Activated T-helper 9 cell treated with anti-CD3 and anti-CD28 coated beads, Interleukin-2, amount 50 U/mL, for 16 hours (primary cell): ENCODE results near the gene DSE.

Experiments used
- DNase-seq: peaks from one replicate; pipeline ENCODE4 v3.0.0-alpha.2; 2020; ENCODE audit warnings: low read depth

DSE gene

DNA sequence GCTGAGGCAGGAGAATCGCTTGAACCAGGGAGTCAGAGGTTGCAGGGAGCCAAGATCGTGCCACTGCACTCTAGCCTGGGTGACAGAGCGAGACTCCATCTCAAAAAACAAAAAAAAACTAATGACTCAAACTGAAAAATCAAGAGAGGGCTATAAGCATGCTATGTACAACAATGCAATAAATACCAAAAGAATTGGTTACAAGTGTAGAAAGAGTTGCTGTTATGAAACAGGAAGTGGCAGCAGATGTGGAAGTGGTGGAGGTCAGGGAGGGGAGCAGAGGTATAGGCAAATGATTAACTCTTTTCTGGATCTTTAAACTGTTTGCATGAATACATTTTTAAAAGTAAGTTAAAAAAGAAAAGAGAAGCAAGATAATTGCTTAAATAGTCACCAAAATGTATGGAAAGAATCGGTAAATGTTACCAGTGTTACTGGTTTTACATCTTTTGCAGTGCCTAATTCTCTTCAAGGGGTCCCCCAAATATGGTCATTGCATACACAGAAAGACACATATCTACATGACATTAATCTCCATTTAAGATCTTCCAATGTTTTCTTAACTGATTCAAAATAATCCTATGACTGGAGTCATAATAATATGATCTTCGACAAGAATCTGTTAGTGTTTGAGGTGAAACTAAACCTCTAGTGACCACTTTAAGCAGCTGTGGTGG, 105.4 kb downstream of the DSE start:
- no peak for DNase-seq

DNA sequence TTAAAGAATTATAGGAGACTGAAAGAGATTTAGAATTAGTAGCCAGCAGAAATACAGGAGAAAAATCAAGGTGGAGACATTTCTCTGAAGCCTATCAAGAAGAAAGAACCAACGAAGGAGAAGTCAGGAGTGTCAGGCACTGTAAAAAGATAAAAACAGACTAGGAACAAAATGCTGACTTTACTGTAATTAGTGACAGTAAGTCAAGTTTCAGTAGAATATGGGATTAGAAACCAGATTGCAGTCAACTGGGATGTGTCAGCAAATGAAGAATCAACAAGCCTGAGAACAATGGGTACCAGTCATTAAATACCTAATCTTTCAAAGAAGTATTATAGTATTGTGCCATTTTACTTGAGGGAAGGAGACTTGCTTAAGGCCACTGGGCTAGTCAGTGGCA, 112.0 kb downstream of the DSE start:
- DNase-seq, result no peak

DNA sequence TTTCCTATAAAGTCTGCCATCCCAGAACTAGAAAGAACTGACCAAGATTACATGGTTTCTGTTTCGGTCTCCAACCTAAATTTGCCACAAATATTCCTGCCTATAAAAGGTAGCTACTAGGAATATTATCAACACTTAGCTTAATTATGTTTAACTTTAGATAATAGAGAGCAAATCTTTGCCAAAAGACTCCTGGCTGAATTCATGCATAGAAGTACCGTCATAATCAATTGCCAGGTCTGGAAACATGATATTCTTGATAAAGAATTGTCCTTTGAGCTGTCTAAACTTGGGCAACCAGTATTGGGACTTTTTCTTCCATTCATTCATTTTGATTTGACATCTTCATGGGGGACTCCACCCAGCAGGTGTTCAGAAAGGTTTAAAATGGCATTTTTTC, 112.9 kb downstream of the DSE start:
- no peak for DNase-seq

DNA sequence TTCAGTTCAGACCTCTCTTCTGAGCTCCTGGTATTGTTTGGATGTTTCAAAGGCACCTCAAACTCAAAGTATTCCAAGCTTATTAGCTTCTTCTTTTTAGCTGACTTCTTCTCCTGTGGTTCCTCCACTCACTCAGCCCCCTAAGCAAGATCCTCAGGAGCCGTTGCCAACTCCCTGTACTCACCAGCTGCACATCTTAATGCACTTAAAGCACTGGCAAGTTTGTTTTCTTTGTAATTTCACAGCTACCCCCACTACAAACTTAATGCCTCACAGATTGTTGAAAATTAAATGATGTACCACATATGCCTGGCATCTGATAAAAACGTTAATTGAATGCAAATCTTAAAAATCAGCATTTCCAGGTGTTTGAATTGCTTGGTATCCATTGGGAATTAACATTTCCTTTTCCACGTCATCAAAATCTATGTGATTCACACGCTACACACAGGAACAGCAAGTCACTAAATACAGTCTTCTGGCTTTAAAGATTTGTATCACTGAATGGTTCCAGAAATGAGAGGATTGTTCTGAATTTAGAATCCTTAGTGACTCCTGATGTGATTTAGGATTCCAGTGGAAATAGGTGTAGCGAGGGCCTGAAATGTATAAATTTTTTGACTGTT, 114.9 kb downstream of the DSE start:
- no peak for DNase-seq

DNA sequence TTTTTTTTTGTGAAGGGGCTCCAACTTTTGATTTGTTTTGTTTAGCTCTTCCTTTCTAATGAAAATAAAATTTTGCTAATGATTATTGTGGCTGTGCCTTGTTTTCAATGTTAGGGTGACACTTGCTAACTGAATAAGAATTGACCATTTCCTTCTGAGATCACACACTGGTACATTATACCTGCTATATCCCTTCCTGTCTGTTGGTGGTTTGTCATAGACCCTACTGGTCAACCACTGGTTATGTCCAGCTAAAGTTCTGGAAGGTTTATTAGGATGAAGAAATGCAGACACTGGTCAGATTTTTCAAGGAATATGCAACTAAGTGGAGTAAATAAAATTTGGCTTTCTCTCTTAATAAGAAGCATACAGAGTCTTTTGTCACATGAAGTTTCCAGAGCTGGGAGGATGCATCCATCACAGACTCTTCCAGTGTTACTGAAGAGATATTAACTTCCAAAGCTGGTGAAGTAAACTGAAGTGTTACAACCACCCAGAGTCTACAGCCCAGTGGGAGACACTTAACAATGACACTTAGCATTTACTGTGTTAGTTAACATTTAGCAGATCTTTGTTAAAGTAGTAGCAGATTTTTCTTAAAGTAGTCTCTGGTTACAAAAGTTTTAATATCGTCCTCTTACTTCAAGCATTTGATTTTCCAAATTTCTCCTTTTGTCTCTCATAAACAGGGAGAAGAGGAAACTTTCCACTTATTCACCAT, 121.0 kb downstream of the DSE start:
- DNase-seq, result no peak

DNA sequence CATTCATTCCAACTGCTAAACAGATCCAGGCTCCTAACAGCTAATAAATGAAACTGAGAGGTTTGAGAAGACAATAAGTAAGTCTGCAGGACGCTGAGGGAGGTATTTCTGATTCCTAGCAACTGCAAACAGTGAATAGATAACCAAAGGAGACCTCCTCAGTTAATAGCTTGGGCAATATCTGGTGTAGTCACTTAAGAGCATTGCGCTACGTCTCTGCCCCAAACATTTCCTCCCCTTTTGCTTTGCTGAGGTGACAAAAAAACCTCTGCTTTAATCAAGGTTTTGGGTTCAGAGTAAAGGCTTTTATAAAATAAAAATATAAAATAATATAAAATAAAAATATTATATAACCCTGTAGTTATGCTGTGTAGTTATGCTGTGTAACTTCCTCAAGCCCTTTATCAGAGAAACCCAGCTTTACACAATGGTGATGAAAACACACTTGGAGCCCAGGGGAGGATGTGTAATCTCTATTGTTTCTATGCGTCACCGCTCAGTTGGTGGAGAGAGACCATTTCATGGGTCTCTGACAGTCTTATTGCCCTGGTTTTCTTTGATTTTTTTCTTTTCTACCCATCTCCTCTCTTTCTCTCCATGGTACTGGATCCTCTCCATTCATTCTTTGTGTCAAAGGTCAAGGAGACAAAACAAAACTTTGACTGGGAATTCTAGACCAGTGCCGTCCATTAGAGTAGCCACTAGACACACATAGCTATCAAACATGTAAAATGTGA, 121.8 kb downstream of the DSE start:
- DNase-seq, result no peak
